ENCODE results near the gene RGS6. TPM values are rescaled to one million over a fixed set of nuclear protein-coding genes. Genes with fewer than 3 reads are reported as not detected.

RGS6 gene
- polyA plus RNA-seq, 1 donor: 1.00 TPM

DNA sequence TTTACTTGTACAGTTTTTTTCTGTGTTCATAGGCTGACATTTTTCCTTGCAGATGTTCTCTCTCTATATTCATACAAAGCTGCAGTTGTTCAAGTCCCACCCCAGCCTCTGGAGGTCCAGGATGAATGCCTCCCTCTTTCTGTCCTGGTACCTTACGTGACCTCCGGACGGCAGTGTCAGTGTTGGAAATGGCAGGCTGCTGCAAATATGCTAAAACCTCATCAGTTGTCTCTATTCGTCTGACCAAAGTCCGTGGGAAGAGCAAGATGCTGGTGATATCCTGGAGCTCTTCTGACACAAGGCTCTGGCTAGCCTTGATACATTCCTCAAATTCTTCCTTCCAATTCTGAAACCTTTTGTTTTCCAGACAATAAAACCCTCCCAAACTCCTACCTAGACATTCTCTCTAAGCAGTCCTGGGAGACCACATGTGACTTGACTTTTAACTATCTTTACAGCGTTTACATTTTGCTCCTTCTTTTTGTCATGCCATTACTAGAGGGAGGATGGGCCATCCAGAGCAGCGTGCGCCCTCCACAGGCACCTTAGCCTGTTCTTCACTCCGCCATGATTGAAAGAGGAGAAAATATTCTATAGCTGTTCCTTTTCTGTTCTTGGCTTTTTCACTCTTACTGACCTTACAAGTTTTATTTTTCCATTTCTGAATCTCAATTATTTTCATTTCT is 143.6 kb downstream of the RGS6 start:
- DNase-seq: no peak

DNA sequence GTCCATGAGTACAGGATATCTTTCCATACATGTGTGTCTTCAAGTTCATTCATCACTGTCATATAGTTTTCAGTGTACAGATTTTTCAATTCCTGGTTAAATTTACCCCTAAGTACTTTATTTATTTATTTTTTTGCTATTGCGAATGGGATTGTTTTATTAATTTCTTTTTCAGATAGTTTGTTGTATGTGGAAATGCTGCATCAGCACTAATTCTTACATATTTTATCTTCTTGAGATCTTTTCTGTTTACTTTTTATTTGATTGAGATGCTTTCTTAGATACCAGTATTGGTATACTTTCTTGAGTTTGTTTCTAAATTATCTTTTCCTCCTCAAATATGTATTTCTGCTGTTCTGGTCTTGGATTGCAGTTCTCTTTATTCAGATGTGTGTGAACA is 148.9 kb downstream of the RGS6 start:
- no peak for DNase-seq

- DNase-seq: no peak
Observed at GRCh38 chr14:72084935-72085334, 152.7 kb downstream of the RGS6 start.

DNA sequence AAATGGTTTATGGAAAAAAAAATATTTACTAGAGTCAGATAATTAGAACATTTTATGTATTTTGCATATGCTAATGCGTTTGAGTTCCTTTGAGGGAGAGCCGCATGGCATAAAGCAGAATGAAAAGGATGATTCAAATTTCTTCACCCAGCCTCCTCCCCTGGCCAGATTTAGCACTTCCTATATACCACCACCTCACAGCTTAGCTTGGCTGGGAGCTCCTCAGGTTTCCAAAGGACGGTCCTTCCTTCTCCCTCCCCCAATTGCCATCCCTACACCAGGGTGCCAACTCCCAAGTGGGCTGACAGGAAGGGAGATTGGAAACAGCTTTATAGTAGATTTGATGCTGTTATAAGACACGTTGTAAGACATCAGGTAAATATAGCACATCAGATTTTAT is 157.4 kb downstream of the RGS6 start:
- DNase-seq: no peak

DNA sequence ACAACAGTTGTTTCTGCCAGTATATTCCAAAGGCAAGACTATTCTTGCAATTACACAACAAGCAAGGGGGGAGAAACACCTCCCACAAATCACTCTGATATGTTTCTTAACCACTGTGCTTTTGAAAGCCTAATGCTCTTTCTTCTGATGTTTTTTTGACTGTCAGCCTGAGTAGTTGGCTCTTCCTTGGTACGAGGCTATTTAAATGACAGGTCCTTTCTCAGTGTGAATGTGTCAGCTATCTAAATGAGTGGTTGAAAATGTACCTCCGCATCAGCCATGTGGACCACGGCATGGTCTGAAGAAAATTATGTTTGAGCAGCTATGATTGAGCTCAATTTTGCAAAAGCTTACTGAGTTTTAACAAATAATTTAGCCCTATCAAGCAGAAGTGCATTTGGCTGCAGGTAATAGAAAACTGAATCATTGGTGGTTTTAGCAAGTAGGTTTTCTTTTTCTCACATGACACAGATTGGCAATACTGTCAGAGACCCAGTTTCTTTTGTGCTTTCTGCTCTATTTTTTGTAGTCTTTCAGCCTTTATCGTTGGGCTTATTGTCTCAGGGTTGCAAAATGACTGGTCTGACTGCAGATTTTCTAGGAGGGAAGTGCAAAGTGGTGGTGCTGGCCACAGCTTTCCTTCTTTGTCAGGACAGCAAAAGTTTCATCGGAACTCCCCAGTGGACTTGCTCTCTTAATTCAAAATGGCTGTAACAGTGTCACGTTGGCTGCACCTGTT is 162.8 kb downstream of the RGS6 start:
- DNase-seq: no peak

DNA sequence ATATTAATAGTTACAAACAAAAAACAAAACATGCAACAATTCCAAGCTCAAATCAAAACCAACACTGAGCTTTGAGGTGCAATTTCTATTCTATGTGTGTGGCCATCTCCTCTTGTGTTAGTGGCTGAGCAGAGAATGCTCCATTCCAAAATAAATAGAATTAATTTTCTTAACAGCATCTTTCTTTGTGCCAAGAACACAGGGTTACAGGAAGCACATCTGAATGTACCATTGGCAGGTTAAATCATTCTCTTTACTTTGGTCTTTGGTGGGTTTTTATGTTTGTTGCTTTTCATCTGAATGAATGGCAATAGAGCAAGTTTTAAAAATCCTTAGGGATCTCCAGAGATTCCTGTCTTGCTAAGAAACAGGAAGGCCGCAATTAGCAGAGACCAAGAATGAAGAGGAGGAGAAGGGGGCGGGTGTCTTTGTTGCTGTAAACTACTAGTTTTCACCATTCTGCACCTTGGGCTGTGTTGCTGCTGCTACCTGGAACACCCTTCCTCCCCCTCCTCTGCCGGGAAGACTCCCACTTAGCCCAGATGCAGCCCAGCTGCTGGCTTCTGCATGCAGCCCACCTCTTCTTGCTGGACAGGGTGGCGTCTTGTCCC is 165.0 kb downstream of the RGS6 start:
- DNase-seq: no peak

DNA sequence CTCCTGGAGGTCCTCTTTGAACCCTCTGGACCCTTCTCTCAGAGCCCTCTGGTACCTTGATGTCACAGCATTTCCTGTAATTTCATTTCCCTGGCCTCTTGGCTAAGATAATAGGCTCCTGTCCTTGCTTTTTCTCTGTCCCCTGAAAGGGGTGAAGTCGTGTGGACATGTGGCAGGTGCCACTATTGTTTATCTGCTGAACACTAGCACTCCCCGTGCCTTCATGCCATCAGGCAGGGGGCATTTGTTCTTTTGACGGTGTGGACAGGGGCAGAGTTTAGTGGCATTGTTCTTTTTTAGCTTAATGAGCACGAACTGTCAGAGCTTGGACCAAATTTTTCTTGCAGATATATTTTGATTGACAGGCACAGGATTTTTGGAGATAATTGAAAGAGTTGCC is 166.0 kb downstream of the RGS6 start:
- no peak for DNase-seq

DNA sequence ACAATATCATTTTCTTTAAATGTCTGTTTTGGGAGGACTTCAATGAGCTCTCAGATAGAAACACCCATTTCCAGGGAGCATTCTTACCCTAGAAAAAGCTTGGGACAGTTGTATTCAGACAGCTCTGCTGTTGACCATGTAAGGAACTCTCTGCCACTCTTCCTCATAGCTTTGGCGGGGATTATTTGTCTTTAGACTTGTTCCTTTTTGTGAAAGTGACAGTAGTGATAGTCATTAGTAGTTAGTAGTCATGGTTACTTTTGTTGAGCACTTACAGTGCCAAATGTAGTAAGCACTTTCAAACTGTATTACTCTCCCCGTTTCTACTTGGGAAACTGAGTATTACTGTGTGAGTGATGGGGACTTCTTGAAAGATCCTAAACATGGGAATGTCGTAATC is 167.3 kb downstream of the RGS6 start:
- DNase-seq: no peak

- no peak for DNase-seq
Observed at GRCh38 chr14:72104011-72104613, 171.9 kb downstream of the RGS6 start.

DNA sequence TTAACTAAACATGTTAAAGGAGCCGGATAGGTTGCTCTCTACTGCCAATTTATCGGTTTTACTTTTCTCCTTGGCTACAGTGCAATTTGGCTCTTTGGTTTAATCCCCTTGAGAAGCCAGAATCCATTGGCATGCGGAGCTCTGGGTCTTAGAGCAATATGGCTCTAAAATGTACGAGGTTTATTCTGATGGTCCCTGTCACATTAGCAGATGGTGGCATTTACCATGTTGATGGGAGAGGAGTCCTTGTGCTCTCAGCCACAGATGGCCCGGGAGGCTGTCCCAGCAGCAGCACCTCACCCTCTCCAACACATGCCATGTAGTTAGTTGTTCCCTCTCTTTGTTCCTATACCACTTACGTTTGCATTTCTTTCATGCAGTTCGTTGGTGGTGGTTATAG is 179.7 kb downstream of the RGS6 start:
- no peak for DNase-seq

GRCh38 chr14:72118841-72119240 is 186.6 kb downstream of the RGS6 start:
- DNase-seq: no peak

GRCh38 chr14:72120315-72120714 is 188.1 kb downstream of the RGS6 start:
- DNase-seq: no peak

- no peak for DNase-seq
Observed at GRCh38 chr14:72123755-72124154, 191.5 kb downstream of the RGS6 start.

DNA sequence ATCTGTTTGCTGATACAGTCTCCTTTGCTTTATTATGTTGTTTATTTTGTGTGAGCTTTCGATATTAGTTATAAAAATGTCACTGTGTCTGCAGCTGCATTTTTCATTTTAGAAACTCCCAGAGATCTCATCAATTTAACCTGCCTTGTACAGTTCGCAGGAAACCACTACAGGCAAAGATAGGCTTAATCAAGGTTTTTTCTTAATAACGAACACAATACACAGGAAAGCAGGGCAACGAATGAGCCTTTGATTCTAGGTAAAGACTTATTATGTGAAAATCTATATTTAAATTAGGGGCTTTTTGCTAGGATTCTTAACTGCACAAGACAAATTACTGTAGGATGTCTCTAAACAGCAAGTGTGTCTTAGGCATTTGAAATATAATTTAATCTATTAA is 191.9 kb downstream of the RGS6 start:
- no peak for DNase-seq

- DNase-seq: no peak
Observed at GRCh38 chr14:72126091-72126490, 193.9 kb downstream of the RGS6 start.

DNA sequence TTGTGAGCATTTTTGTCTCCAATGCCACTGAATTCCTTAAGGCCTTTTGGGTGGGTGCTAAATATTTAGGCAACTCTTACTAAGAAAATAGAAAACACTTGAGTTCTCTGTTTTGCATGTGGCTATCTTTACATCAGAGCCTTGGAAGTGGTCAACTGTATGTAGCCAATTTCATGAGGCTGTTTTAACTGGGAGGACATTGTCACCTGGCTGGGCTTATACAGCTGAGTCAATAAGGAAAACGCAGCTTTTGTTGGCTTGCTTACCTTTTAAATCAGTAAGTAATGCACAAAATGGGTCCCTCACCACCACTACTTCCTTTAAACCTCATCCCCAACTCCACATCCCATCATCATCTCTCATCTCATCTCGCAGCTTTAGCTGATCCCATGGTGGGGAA is 194.3 kb downstream of the RGS6 start:
- no peak for DNase-seq

GRCh38 chr14:72128629-72129028 is 196.4 kb downstream of the RGS6 start:
- no peak for DNase-seq

DNA sequence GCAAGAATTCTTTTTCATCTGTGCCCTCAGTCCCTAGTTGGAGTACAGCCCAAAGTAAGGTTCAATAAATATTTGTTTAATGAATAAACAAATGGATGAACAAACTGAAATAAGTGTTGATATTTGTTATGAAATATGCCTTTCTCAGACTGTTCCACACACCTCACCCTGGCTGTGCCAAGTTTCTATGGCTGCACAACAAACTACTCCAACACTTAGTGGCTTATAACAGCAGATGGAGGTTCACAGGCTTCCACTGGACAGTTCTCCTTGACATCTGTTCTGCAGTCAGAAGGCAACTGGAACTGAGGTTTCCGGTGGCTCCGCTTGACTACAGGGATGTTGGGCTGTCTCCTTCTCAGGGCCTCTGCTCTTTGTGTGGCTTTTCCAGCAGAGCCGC is 197.1 kb downstream of the RGS6 start:
- peak; percentile 5 for DNase-seq

GRCh38 chr14:72141084-72141483 is 208.9 kb downstream of the RGS6 start:
- DNase-seq: no peak

- DNase-seq: peak; percentile 18
Observed at GRCh38 chr14:72142328-72142727, 210.1 kb downstream of the RGS6 start.

- DNase-seq: no peak
Observed at GRCh38 chr14:72146241-72146640, 214.0 kb downstream of the RGS6 start.

- DNase-seq: no peak
Observed at GRCh38 chr14:72154645-72155378, 222.6 kb downstream of the RGS6 start.
